Dedifferentiated amniotic fluid mesenchymal stem cell (primary cell): ENCODE measurements around the gene CAPNS2.
"Not testable (repeated sequence)": the region's sequence is repeated elsewhere in the genome, so short reads cannot be mapped to it uniquely, and the experiment has no call there.

Source experiments
- DNase-seq: peaks from one replicate; pipeline ENCODE4 v3.0.0-alpha.2; 2016; ENCODE audit errors: extremely low spot score

CAPNS2 gene

GRCh38 chr16:55568207-55568606 lies 1.7 kb downstream of the CAPNS2 start:
- DNase-seq: peak; percentile 54

- DNase-seq: no peak
Observed at GRCh38 chr16:55569025-55569424, 2.5 kb downstream of the CAPNS2 start.

GRCh38 chr16:55570159-55570558 lies 3.7 kb downstream of the CAPNS2 start:
- DNase-seq: no peak

GRCh38 chr16:55571191-55571897 lies 4.9 kb downstream of the CAPNS2 start:
- no peak for DNase-seq

- DNase-seq: no peak
Observed at GRCh38 chr16:55572439-55572838, 6.0 kb downstream of the CAPNS2 start.

GRCh38 chr16:55574811-55575210 lies 8.3 kb downstream of the CAPNS2 start:
- DNase-seq: no peak

- no peak for DNase-seq
Observed at GRCh38 chr16:55575496-55575895, 9.0 kb downstream of the CAPNS2 start.

GRCh38 chr16:55576384-55576783 lies 9.9 kb downstream of the CAPNS2 start:
- DNase-seq: no peak

- no peak for DNase-seq
Observed at GRCh38 chr16:55577887-55578286, 11.4 kb downstream of the CAPNS2 start.

- DNase-seq: no peak
Observed at GRCh38 chr16:55585631-55586030, 19.1 kb downstream of the CAPNS2 start.

GRCh38 chr16:55588799-55589198 lies 22.3 kb downstream of the CAPNS2 start:
- DNase-seq: no peak

GRCh38 chr16:55592306-55592705 lies 25.8 kb downstream of the CAPNS2 start:
- DNase-seq: no peak

GRCh38 chr16:55597928-55598327 lies 31.4 kb downstream of the CAPNS2 start:
- no peak for DNase-seq

GRCh38 chr16:55605754-55606336 lies 39.4 kb downstream of the CAPNS2 start:
- no peak for DNase-seq

GRCh38 chr16:55613613-55614335 lies 47.3 kb downstream of the CAPNS2 start:
- DNase-seq: no peak

- no peak for DNase-seq
Observed at GRCh38 chr16:55615071-55615470, 48.6 kb downstream of the CAPNS2 start.

GRCh38 chr16:55615670-55616069 lies 49.2 kb downstream of the CAPNS2 start:
- not testable (repeated sequence) for DNase-seq
